Measurements from ENCODE around the gene SLC6A19.

Gene SLC6A19

GRCh38 chr5:1268666-1269065 is 67.3 kb downstream of the SLC6A19 start:
- TF ChIP-seq POLR2A (IDR thresholded peaks at IDR 0.05; ENCODE audit: low read depth, low read length) = no peak
- TF ChIP-seq POLR2AphosphoS5 (IDR thresholded peaks at IDR 0.05; ENCODE audit: low read depth, low read length) = no peak
- TF ChIP-seq TAF1 (IDR thresholded peaks at IDR 0.05; ENCODE audit: borderline replicate concordance, low read depth, low read length) = no peak
- DNase-seq (ENCODE audit: insufficient read length) (no peak), FAIRE-seq (no peak)

DNA sequence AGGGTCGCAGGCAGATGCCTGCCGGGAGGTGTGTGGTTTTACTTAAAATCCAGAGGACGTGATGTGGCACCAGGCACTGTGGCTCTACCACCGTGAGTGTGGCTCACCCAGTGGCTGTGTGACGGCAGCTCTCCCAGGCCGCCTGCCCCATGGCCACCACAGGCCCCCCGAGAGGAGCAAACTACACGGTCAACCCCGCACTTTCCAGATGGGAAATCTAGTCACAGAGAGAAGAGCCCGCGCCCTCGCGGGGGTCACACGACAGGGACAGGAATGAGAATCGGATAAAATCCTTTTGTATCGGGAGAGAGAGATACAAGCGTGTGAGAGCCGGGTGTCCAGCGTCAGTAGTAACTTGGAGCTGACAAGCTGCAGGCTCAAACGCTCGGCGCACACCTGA is 69.0 kb downstream of the SLC6A19 start:
- TF ChIP-seq POLR2AphosphoS5 (IDR thresholded peaks at IDR 0.05; ENCODE audit: low read depth, low read length) (no peak), POLR2A (IDR thresholded peaks at IDR 0.05; ENCODE audit: low read depth, low read length) (no peak), TAF1 (IDR thresholded peaks at IDR 0.05; ENCODE audit: borderline replicate concordance, low read depth, low read length) (no peak)
- FAIRE-seq (no peak), DNase-seq (ENCODE audit: insufficient read length) (no peak)

GRCh38 chr5:1270933-1271914 is 69.8 kb downstream of the SLC6A19 start:
- FAIRE-seq (no peak), DNase-seq (ENCODE audit: insufficient read length) (no peak)
- TF ChIP-seq TAF1 (IDR thresholded peaks at IDR 0.05; ENCODE audit: borderline replicate concordance, low read depth, low read length) (no peak), POLR2A (IDR thresholded peaks at IDR 0.05; ENCODE audit: low read depth, low read length) (no peak), POLR2AphosphoS5 (IDR thresholded peaks at IDR 0.05; ENCODE audit: low read depth, low read length) (no peak)

- DNase-seq (ENCODE audit: insufficient read length) (no peak), FAIRE-seq (no peak)
- TF ChIP-seq POLR2A (IDR thresholded peaks at IDR 0.05; ENCODE audit: low read depth, low read length) (no peak), TAF1 (IDR thresholded peaks at IDR 0.05; ENCODE audit: borderline replicate concordance, low read depth, low read length) (no peak), POLR2AphosphoS5 (IDR thresholded peaks at IDR 0.05; ENCODE audit: low read depth, low read length) (no peak)
Measured at GRCh38 chr5:1272201-1272600, 70.8 kb downstream of the SLC6A19 start.

- TF ChIP-seq POLR2AphosphoS5 (IDR thresholded peaks at IDR 0.05; ENCODE audit: low read depth, low read length) (no peak), POLR2A (IDR thresholded peaks at IDR 0.05; ENCODE audit: low read depth, low read length) (no peak), TAF1 (IDR thresholded peaks at IDR 0.05; ENCODE audit: borderline replicate concordance, low read depth, low read length) (no peak)
- no peak for FAIRE-seq
- no peak for DNase-seq (ENCODE audit: insufficient read length)
Measured at GRCh38 chr5:1273745-1274144, 72.3 kb downstream of the SLC6A19 start.

DNA sequence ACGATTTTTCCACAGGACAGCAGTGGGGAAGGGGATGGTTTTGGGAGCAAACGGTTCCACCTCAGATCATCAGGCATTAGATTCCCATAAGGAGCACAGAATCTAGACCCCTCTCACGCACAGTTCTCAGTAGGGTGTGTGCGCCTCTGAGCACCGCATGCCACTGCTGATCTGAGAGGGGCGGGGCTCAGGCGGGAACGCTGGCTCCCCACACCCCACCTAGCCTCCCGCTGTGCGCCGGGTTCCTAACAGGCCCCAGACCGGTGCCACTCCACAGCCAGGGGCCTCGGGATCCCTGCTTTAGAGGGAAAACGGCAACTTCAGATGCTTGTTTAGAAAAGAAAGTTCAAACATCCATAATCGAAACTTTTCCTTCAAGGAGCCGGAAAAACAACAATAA is 73.1 kb downstream of the SLC6A19 start:
- no peak for DNase-seq (ENCODE audit: insufficient read length)
- TF ChIP-seq POLR2A (IDR thresholded peaks at IDR 0.05; ENCODE audit: low read depth, low read length) (no peak), TAF1 (IDR thresholded peaks at IDR 0.05; ENCODE audit: borderline replicate concordance, low read depth, low read length) (no peak), POLR2AphosphoS5 (IDR thresholded peaks at IDR 0.05; ENCODE audit: low read depth, low read length) (no peak)
- FAIRE-seq = no peak

Data from GM12892 (cell line).